ENCODE results near the gene LEPR.
"Not testable (repeated sequence)": the region's sequence is repeated elsewhere in the genome, so short reads cannot be mapped to it uniquely, and the experiment has no call there.

Gene LEPR

DNA sequence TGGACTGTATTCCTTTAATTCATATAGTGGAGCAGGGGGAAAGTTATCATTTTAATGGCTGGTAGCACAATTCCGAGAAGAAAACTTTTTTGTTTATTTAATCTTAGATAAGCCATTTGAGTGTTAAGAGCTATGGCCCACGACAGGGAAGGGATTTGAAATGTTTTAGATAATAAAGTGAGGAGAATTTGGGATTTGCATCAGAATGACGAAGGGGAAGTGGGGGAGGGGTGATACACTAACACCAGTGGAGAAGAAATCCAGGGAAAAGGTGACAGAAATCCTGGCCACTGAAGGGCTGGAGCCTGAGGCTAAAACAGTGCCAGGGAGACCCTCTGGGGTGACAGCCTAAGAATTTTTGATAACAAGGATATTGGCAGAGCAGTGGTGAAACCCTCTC is 21.0 kb downstream of the LEPR start:
- DNase-seq = no peak

- DNase-seq = no peak
Measured at GRCh38 chr1:65442442-65442841, 22.0 kb downstream of the LEPR start.

DNA sequence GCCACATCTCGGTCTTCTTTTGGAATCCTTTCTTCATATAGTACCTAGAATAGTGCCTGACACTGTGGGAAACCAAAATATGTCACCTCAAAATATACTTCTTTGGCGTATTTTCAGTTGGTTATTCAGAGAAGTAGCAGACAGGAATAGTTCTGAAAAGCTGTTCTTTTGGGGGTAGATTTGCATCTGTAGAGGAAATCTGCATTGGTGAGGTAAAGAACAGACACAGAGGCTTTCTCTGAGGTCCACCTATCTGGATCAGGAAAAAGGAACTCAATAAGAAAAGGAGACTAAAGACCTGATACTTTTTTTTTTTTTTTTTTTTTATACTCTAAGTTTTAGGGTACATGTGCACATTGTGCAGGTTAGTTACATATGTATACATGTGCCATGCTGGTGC is 23.2 kb downstream of the LEPR start:
- no peak for DNase-seq

GRCh38 chr1:65444128-65444640 is 23.7 kb downstream of the LEPR start:
- no peak for DNase-seq

- DNase-seq = no peak
Measured at GRCh38 chr1:65445837-65446236, 25.4 kb downstream of the LEPR start.

DNA sequence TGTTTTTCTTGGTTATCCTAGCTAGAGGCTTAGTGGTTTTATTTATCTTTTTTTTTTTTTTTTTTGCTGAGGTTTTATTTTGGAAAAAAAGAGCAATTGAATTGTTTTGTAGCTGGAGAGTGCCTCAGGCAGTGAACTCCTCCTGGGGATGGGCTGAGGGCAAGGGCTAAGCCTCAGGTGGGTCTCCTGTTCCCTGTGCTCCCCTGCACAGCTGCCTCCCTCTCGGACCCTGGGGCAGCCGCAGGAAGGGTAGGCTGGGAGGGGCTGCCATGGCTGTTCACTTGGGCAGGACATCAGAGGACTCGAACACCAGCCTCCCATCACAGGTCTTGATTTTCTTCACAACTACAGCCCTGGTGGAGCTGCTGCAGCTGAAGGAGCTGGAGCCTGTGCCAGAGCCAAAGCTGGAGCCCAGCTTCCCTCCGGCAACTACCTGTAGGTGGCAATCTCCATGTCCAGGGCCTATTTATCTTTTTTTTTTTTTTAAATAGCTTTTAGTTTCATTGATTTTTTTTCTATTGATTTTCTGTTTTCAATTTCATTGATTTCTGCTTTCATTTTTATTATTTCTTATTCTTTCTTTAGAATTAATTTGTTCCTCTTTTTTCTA is 28.9 kb downstream of the LEPR start:
- no peak for DNase-seq

DNA sequence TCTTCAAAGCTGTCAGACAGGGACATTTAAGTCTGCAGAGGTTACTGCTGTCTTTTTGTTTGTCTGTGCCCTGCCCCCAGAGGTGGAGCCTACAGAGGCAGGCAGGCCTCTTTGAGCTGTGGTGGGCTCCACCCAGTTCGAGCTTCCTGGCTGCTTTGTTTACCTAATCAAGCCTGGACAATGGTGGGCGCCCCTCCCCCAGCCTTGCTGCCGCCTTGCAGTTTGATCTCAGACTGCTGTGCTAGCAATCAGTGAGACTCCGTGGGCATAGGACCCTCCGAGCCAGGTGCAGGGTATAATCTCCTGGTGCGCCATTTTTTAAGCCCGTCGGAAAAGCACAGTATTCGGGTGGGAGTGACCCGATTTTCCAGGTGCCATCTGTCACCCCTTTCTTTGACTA is 35.2 kb downstream of the LEPR start:
- DNase-seq = not testable (repeated sequence)

GRCh38 chr1:65456481-65456880 is 36.0 kb downstream of the LEPR start:
- DNase-seq = no peak

DNA sequence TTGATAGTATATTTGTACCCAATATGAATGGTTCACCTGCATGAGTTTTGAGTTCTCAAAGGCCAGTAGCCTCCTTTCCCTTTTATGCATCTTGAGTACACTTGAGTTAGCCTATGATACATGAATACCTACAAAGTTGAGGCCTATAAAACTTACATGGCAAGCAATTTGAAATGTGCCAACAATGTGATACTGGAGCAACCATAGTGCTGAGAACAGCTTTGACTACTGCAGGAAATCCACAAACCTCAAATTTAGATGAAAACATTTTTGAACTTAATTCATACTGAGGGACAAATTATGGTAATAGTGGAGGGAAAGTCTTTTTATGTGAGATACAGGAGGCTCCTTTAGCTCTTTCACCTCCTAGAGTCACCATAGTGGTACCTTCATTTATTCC is 37.4 kb downstream of the LEPR start:
- no peak for DNase-seq

DNA sequence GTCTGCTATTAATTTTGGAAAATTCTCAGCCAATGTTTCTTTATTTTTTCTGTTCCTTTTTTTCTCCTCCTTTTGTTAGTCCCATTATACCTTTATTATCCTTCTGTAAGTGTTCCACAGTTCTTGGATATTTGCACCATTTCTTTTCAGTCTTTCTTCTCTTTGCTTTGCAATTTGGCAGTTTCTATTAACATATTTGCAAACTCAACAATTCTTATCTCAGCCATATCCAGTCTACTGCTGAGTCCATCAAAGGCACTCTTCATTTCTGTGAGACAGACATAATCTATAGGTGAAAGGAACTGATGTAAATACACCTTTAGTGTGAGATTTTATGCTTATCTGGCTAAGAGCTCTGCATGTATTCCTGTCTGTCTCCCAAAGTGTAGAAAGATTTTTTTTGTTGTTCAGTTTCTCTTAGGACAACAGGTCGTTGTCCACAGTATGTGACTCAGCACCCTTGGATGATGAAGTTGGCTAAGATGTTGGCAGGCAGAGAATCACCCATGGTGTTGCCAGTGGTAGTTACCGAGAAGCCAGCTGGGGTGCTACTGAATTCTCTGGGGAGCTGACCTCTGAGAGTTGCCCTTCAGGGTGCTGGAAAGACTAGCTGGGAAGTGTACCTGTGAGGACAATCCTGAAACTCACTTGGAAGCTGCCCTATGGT is 38.4 kb downstream of the LEPR start:
- DNase-seq = no peak

DNA sequence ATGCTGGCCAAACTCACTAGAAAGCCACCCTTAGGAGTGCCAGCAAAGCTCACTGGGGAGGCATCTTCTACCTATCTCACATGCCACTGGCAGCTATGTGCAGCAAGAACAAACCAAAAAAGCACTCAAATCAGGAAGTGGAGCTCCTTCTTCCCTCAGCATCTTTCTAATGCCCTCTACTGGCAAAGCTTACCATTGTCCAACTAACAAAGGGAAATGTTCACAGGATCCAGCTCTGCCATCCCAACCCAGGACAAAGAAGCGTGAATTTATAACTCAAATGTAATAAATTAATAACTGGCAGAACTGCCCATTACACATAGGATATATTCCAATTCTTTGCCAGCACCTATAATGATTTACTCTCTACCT is 38.9 kb downstream of the LEPR start:
- no peak for DNase-seq

DNA sequence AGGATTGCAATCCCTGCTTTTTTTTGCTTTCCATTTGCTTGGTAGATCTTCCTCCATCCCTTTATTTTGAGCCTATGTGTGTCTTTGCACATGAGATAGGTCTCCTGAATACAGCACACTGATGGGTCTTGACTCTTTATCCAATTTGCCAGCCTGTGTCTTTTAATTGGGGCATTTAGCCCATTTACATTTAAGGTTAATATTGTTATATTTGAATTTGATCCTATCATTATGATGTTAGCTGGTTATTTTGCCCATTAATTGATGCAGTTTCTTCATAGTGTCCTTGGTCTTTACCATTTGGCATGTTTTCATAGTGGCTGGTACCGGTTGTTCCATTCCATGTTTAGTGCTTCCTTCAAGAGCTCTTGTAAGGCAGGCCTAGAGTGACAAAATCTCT is 45.4 kb downstream of the LEPR start:
- DNase-seq = not testable (repeated sequence)

GRCh38 chr1:65467536-65467935 is 47.1 kb downstream of the LEPR start:
- DNase-seq = no peak

DNA sequence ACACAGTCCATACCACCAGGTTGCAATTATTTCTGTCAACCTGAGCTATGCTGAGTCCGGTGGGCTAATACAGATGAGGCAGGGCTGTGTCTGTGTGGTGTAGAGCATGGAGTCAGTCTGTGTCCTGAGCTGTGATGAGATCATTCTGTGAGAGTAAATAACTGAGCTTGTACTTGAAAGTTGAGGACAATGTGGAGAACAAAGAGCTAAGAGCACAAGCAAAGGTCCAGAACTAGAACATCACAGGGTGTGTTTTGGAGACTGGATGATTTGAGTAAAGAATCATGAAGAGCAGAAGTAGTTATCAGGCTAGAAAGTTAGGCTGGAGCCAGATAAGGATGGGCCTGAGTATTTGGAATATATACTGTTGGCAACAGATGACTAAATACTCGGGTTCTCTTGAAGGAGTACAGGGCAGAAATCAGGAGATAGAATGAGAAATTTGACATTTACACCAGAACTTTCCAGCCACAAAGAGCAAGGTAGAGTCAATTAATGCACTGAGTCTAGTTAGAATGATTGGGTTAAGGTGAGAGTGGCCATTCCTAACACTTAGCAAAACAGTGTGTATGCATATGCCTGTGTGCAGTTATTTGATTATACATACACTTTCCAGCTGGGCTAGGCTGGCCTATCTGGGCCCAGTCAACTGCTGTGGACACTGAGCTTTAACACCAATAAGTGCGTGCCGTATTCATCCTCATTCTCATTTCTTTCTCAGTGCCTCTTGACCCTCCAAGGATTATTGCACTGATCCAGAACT is 48.8 kb downstream of the LEPR start:
- DNase-seq = no peak

GRCh38 chr1:65469889-65470340 is 49.4 kb downstream of the LEPR start:
- DNase-seq = no peak
